Keratinocyte (primary cell): ENCODE measurements around the gene PCSK2.

Experiments
- EZH2 ChIP-seq: IDR thresholded peaks from one replicate; pipeline ENCODE4 v1.6.1; 2012; ENCODE audit warnings: inconsistent platforms, mild to moderate bottlenecking, low read length, moderate library complexity
- TF ChIP-seq, protein P1 (sequence below), 3 experiments: IDR thresholded peaks in 1 of 3; conservative IDR thresholded peaks in 1 of 3; optimal IDR thresholded peaks in 1 of 3; 2 replicates in 2 of 3; 3 replicates in 1 of 3; pipeline versions ENCODE3 to v1.5.1; 2011; ENCODE audit warnings: low read length in 3 of 3, mild to moderate bottlenecking in 3 of 3, moderate library complexity in 2 of 3, control low read depth in 1 of 3, inconsistent platforms in 1 of 3; ENCODE audit not compliant: insufficient read depth in 2 of 3; ENCODE audit errors: extremely low read depth in 1 of 3

DNA sequence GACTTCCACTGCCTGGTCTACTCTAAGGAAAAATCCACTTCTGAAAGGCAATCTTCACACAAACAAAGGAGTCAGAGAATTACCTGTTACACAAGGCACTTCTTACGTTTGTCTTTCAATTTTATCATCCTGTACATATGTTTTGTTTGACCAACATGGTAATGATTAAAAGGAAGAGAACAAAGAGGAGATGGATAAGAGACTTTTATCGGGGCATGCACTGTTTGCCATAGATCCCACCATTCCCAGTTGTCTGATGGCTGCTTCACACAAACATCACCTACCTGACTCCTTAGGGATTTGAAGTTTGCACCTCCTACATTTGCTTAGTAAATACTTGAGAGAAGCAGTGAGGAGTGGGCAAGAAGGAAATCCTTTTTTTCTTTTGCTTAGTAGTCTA, 217.3 kb downstream of the PCSK2 start:
- TF ChIP-seq, protein P1, sequence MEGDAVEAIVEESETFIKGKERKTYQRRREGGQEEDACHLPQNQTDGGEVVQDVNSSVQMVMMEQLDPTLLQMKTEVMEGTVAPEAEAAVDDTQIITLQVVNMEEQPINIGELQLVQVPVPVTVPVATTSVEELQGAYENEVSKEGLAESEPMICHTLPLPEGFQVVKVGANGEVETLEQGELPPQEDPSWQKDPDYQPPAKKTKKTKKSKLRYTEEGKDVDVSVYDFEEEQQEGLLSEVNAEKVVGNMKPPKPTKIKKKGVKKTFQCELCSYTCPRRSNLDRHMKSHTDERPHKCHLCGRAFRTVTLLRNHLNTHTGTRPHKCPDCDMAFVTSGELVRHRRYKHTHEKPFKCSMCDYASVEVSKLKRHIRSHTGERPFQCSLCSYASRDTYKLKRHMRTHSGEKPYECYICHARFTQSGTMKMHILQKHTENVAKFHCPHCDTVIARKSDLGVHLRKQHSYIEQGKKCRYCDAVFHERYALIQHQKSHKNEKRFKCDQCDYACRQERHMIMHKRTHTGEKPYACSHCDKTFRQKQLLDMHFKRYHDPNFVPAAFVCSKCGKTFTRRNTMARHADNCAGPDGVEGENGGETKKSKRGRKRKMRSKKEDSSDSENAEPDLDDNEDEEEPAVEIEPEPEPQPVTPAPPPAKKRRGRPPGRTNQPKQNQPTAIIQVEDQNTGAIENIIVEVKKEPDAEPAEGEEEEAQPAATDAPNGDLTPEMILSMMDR (optimal IDR thresholded peaks at IDR 0.05 in 1 of 3, IDR thresholded peaks at IDR 0.05 in 1 of 3, conservative IDR thresholded peaks at IDR 0.05 in 1 of 3; ENCODE audit: extremely low read depth in 1 of 3, insufficient read depth in 2 of 3, low read length in 3 of 3), result no peak
- TF ChIP-seq EZH2, result no peak
